Hepatocyte (in vitro differentiated cells): ENCODE results near the gene PUM2.

Experiments used
- EZH2 ChIP-seq: fragments of 200-600 bp; sonication (generic); IDR thresholded peaks from 2 replicates; pipeline ENCODE4 v1.6.1; 2016; ENCODE audit warnings: antibody characterized with exemption, mild to moderate bottlenecking, borderline replicate concordance
- TF ChIP-seq, protein P1 (sequence below): fragments of 200-600 bp; sonication (generic); IDR thresholded peaks from 2 replicates; pipeline ENCODE4 v1.5.1; 2016; ENCODE audit warnings: antibody characterized with exemption, mild to moderate bottlenecking; ENCODE audit not compliant: poor library complexity

DNA sequence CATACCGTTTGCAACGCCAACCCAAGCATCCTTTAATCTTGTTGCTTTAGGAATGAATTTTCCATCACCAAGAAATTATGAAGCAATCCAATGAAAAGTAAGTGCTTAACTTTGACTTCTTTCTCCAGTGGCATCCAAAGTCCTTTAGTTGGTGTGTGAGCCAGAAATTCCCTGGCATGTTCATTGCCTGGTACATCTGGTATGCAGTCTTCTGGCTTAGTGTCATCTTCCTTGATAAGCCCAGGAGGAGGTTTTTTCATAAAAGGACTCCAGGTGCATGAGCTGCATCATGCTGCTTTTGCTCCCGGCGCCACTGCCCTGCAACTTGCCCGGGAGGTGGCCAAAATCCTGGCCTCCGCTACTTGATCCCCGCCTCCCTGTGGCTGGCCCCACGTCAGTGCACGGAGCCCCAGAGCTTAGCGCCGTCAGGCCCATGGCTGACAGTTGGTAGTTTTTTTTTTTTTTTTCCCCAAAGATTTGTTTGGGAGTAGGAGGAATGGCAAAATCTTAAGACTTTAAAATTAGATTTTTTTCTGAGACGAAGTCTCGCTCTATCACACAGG lies 58.7 kb downstream of the PUM2 start:
- no peak for TF ChIP-seq EZH2
- TF ChIP-seq, protein P1, sequence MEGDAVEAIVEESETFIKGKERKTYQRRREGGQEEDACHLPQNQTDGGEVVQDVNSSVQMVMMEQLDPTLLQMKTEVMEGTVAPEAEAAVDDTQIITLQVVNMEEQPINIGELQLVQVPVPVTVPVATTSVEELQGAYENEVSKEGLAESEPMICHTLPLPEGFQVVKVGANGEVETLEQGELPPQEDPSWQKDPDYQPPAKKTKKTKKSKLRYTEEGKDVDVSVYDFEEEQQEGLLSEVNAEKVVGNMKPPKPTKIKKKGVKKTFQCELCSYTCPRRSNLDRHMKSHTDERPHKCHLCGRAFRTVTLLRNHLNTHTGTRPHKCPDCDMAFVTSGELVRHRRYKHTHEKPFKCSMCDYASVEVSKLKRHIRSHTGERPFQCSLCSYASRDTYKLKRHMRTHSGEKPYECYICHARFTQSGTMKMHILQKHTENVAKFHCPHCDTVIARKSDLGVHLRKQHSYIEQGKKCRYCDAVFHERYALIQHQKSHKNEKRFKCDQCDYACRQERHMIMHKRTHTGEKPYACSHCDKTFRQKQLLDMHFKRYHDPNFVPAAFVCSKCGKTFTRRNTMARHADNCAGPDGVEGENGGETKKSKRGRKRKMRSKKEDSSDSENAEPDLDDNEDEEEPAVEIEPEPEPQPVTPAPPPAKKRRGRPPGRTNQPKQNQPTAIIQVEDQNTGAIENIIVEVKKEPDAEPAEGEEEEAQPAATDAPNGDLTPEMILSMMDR = no peak
